Thyroid gland (tissue), 4 donors: ENCODE results near the gene MET. TPM values are rescaled to one million over a fixed set of nuclear protein-coding genes. Genes with fewer than 3 reads are reported as not detected.

Source experiments
- DNase-seq, 2 donors: peaks; one replicate each; pipeline ENCODE4 v3.0.0-alpha.2; 2019
- H3K27ac ChIP-seq, 3 donors: fragments of 200-600 bp; sonication (generic); 1 replicate in 2 of 3; 2 replicates in 1 of 3; pipeline ENCODE4 v1.5.1; 2016 to 2019; ENCODE audit warnings: mild to moderate bottlenecking in 1 of 3, moderate library complexity in 1 of 3
- H3K27me3 ChIP-seq: fragments of 200-600 bp; sonication (generic); one replicate; pipeline ENCODE4 v1.5.1; 2019
- H3K36me3 ChIP-seq, 2 donors: fragments of 200-600 bp; sonication (generic); one replicate each; pipeline ENCODE4 v1.5.1; 2016 to 2019
- H3K4me1 ChIP-seq, 2 donors: fragments of 200-600 bp; sonication (generic); one replicate each; pipeline ENCODE4 v1.5.1; 2017 to 2019
- H3K4me3 ChIP-seq, 3 donors: fragments of 200-600 bp; sonication (generic); replicated peaks in 1 of 3; 1 replicate in 2 of 3; 2 replicates in 1 of 3; pipeline ENCODE4 v1.5.1; 2016; ENCODE audit warnings: mild to moderate bottlenecking in 1 of 3
- H3K9me3 ChIP-seq: fragments of 200-600 bp; sonication (generic); one replicate; pipeline ENCODE4 v1.5.1; 2017
- POLR2A ChIP-seq, 2 donors: fragments of 450-650 bp; IDR thresholded peaks; one replicate each; pipeline ENCODE4 v1.6.1; 2017; ENCODE audit warnings: antibody characterized with exemption in 2 of 2, mild to moderate bottlenecking in 2 of 2, moderate library complexity in 1 of 2
- WGBS, 2 donors: methylation state at CpG; one replicate each; pipeline ENCODE4 v1.1.5; 2017; 5-methylcytosine and 5-hydroxymethylcytosine counted together
- intact Hi-C: fragments of 100-400 bp; cut with DNase I; formaldehyde crosslinking; loops from one replicate; pipeline ENCODE4 v1.15.1; 2023
- total RNA-seq, 4 donors: library from RNA; depleted of rRNA; stranded (reverse); fragments of >200 nt; gene quantifications; one replicate each; pipeline ENCODE4 v1.2.3, GENCODE V29; 2016
- TF ChIP-seq, protein P1 (sequence below), 6 experiments: fragments of 200-600 bp in 3 of 6; fragments of 450-650 bp in 3 of 6; sonication (generic) in 3 of 6; IDR thresholded peaks; one replicate each; pipeline ENCODE4 v1.5.1; 2016 to 2019; ENCODE audit warnings: antibody characterized with exemption in 6 of 6, mild to moderate bottlenecking in 2 of 6, inconsistent platforms in 1 of 6, moderate library complexity in 1 of 6

Gene MET
- total RNA-seq, 4 donors from 2014 or later = 41.5 to 59.6 (median 52.7) TPM

DNA sequence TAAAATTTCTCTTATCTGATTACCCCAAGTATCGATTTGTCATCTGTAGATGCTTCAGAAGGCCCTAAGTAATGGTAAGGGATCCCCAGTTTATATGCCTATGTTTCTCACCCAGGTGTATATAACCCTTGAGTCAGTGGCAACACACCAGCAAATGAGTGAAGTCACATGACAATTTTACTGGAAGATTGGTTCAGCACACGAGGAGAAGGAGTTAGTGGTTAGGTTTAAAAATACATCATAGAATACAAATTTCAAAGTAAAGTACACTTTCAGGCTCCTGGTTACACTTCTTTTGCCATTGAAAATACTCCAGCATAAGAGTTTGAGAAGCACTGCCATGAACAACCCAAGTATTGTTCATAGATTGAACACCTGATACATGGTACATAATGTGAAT is 160.7 kb downstream of the MET start:
- Histone ChIP-seq H3K36me3 (no peaks in the 10 kb centered on the region), H3K27me3 (no peaks in the 10 kb centered on the region), H3K4me3 (no peak overlapping the region), H3K4me1 (no peaks in the 10 kb centered on the region), H3K9me3 (no peaks in the 10 kb centered on the region), H3K27ac (no peak overlapping the region)
- 70 to 72% methylated on average over 2 of the region's 2 CpGs for WGBS, 2 donors
- DNase-seq = no peak
- intact Hi-C loops = no loop called here
- TF ChIP-seq, protein P1, sequence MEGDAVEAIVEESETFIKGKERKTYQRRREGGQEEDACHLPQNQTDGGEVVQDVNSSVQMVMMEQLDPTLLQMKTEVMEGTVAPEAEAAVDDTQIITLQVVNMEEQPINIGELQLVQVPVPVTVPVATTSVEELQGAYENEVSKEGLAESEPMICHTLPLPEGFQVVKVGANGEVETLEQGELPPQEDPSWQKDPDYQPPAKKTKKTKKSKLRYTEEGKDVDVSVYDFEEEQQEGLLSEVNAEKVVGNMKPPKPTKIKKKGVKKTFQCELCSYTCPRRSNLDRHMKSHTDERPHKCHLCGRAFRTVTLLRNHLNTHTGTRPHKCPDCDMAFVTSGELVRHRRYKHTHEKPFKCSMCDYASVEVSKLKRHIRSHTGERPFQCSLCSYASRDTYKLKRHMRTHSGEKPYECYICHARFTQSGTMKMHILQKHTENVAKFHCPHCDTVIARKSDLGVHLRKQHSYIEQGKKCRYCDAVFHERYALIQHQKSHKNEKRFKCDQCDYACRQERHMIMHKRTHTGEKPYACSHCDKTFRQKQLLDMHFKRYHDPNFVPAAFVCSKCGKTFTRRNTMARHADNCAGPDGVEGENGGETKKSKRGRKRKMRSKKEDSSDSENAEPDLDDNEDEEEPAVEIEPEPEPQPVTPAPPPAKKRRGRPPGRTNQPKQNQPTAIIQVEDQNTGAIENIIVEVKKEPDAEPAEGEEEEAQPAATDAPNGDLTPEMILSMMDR (IDR thresholded peaks at IDR 0.05) = no peak
- TF ChIP-seq POLR2A (IDR thresholded peaks at IDR 0.05) = no peak

DNA sequence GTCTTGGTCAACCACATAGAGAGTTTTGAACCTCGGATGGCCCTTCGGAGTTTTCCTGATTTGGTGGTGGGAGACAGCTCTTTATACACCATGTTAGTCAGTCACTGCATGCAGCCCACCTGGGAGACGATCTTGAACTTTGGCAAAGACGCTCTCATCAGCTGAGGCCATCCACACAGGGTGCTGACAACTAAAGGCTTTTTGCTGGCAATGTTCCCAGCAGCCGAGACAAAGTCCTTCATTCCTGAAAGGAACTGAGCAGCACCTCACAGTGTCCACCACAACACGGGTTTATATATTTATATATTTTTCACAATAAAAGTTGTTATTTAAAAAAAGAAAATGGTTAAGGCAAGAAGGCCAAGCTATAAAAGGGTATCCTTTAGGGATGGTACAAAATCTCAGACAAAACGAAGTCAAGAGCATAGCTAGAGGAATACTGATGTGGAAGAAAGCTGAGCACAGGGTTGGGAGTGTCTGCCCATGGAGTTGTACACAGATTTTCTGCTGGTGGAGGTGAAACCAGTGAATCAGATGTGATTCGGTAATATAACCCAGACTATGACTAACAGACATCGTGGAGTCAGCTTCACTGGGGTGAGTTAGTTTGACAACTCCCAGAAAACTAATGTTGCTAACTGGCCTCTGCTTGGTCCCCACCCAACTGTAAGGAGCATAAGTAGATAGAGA is 163.0 kb downstream of the MET start:
- intact Hi-C loops = no loop called here
- 58 to 60% methylated on average over 9 of the region's 9 CpGs for WGBS, 2 donors

DNA sequence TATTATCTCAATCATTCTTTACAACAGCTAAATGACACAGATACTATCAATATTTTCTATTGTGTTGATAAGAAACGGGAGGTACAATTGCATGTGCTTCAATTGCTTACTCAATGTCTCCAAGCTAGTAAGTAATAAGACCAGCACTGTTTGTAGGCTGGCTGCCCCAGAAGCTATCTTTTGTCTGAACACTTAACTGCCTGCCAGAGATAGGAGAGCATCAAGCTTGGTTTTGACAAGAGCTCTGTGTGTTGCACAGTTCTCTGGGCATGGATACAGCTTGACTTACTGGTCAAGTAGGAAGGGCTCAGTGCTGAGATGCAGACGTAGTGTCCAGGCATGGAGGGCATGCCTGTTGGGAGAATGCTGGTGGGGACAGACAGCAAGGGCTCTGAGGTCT is 164.1 kb downstream of the MET start:
- no peaks in the 10 kb centered on the region for H3K4me1 ChIP-seq
- H3K27ac ChIP-seq = no peak overlapping the region
- intact Hi-C loops = no loop called here
- no peaks in the 10 kb centered on the region for H3K36me3 ChIP-seq
- no peaks in the 10 kb centered on the region for H3K9me3 ChIP-seq
- no peak for TF ChIP-seq POLR2A (IDR thresholded peaks at IDR 0.05)
- TF ChIP-seq, protein P1 (IDR thresholded peaks at IDR 0.05) = no peak
- H3K27me3 ChIP-seq = no peaks in the 10 kb centered on the region
- WGBS, 2 donors = 80 to 85% methylated on average over 2 of the region's 2 CpGs
- no peak for DNase-seq
- no peak overlapping the region for H3K4me3 ChIP-seq

More for the DNA sequence above, 163.0 kb downstream of the MET start:
- peak; percentile 41 to 52 for DNase-seq
- no peaks in the 10 kb centered on the region for H3K4me1 ChIP-seq
- H3K4me3 ChIP-seq = no peak overlapping the region
- TF ChIP-seq, protein P1 (IDR thresholded peaks at IDR 0.05) = no peak
- TF ChIP-seq POLR2A (IDR thresholded peaks at IDR 0.05) = no peak
- no peak overlapping the region for H3K27ac ChIP-seq
- H3K27me3 ChIP-seq = no peaks in the 10 kb centered on the region
- H3K9me3 ChIP-seq = no peaks in the 10 kb centered on the region
- no peaks in the 10 kb centered on the region for H3K36me3 ChIP-seq

DNA sequence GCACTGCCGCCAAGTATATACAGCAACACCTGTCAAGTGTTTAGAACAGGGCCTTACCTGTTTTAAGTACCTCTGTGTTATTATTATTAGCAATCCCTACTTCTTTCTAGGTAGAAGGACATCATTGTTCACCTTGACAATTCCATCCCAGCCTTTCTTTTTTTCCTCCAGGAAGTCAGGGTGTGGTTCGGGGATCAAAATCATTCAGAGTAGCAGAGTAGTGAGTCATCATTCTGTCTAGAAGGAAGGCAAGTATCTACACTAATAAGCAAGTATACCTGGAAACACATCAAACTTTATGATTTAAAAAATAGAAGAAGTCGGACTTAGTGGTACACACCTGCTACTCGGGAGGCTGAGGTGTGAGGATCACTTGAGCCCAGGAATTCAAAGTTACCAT is 164.9 kb downstream of the MET start:
- 90 to 93% methylated on average over 4 of the region's 4 CpGs for WGBS, 2 donors
- DNase-seq = no peak
- intact Hi-C loops = no loop called here
- no peak overlapping the region for H3K4me3 ChIP-seq
- H3K27ac ChIP-seq = no peak overlapping the region
- no peaks in the 10 kb centered on the region for H3K9me3 ChIP-seq
- no peak for TF ChIP-seq POLR2A (IDR thresholded peaks at IDR 0.05)
- H3K27me3 ChIP-seq = no peaks in the 10 kb centered on the region
- H3K4me1 ChIP-seq = no peaks in the 10 kb centered on the region
- H3K36me3 ChIP-seq = no peaks in the 10 kb centered on the region

DNA sequence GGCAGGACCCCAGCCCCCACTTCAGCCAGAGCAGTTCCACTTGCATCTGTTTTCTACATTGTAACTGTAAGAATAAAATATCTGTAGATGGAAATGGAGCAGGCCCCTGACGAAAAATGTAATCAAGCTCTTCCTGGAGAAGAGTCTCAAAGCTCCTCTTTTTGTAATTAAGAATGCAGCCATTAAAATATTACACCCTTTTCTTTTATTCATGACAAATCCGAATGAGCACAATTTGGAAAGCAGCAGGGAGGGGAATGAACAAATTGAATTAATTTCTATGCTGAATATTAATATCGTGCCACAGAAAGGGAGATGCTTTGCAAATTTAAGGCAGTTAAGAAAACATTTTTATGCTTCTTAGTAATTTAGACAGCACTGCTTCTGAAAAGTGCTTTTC is 165.6 kb downstream of the MET start:
- H3K4me1 ChIP-seq = no peaks in the 10 kb centered on the region
- H3K36me3 ChIP-seq = no peaks in the 10 kb centered on the region
- WGBS, 2 donors = 90 to 93% methylated on average over 3 of the region's 3 CpGs
- no peaks in the 10 kb centered on the region for H3K27me3 ChIP-seq
- no peak for TF ChIP-seq POLR2A (IDR thresholded peaks at IDR 0.05)
- TF ChIP-seq, protein P1 (IDR thresholded peaks at IDR 0.05) = no peak
- H3K4me3 ChIP-seq = no peak overlapping the region
- no peak for DNase-seq
- intact Hi-C loops = no loop called here
- H3K9me3 ChIP-seq = no peaks in the 10 kb centered on the region
- H3K27ac ChIP-seq = no peak overlapping the region
